Spleen (tissue), 11 donors: ENCODE measurements around the gene ZBTB5. TPM values are rescaled to one million over a fixed set of nuclear protein-coding genes. Genes with fewer than 3 reads are reported as not detected.
"Not testable (repeated sequence)": the region's sequence is repeated elsewhere in the genome, so short reads cannot be mapped to it uniquely, and the experiment has no call there.

Experiments used
- DNase-seq: peaks from one replicate; pipeline ENCODE4 v3.0.0-alpha.2; 2020
- H3K27ac ChIP-seq, 8 donors: fragments of 200-600 bp; sonication (generic) in 7 of 8; 1 replicate in 4 of 8; 2 replicates in 4 of 8; pipeline versions ENCODE4 v1.5.0 to v1.8.0; 2016 to 2021; ENCODE audit warnings: inconsistent platforms in 4 of 8, mild to moderate bottlenecking in 4 of 8, moderate library complexity in 1 of 8
- H3K27me3 ChIP-seq, 7 donors: fragments of 200-600 bp; sonication (generic) in 6 of 7; replicated peaks in 1 of 7; 1 replicate in 4 of 7; 2 replicates in 3 of 7; pipeline versions ENCODE4 v1.5.0 to v1.8.0; 2016 to 2021; ENCODE audit warnings: inconsistent platforms in 3 of 7, mild to moderate bottlenecking in 1 of 7
- H3K36me3 ChIP-seq, 6 donors: fragments of 200-600 bp; sonication (generic) in 5 of 6; 1 replicate in 4 of 6; 2 replicates in 2 of 6; pipeline versions ENCODE4 v1.5.0 to v1.8.0; 2016 to 2021; ENCODE audit warnings: inconsistent platforms in 2 of 6
- H3K4me1 ChIP-seq, 6 donors: fragments of 200-600 bp; sonication (generic) in 5 of 6; 1 replicate in 3 of 6; 2 replicates in 3 of 6; pipeline versions ENCODE4 v1.5.0 to v1.8.0; 2016 to 2021; ENCODE audit warnings: inconsistent platforms in 3 of 6
- H3K4me3 ChIP-seq, 8 donors: fragments of 200-600 bp; sonication (generic) in 7 of 8; 1 replicate in 4 of 8; 2 replicates in 4 of 8; pipeline versions ENCODE4 v1.5.0 to v1.8.0; 2016 to 2021; ENCODE audit warnings: inconsistent platforms in 4 of 8, mild to moderate bottlenecking in 4 of 8, moderate library complexity in 2 of 8
- H3K9me3 ChIP-seq, 8 donors: fragments of 200-600 bp; sonication (generic) in 7 of 8; 1 replicate in 4 of 8; 2 replicates in 4 of 8; pipeline versions ENCODE4 v1.5.0 to v1.8.0; 2016 to 2021; ENCODE audit warnings: inconsistent platforms in 4 of 8
- CTCF ChIP-seq, 11 experiments: fragments of 200-600 bp in 7 of 11; fragments of 450-650 bp in 4 of 11; sonication (generic) in 4 of 11; IDR thresholded peaks in 8 of 11; conservative IDR thresholded peaks in 3 of 11; 1 replicate in 7 of 11; 2 replicates in 4 of 11; pipeline versions ENCODE4 v1.4.0 to v1.8.0; 2016 to 2021; ENCODE audit warnings: antibody characterized with exemption in 11 of 11, inconsistent platforms in 4 of 11, mild to moderate bottlenecking in 1 of 11
- POLR2A ChIP-seq, 3 donors: fragments of 450-650 bp; IDR thresholded peaks; one replicate each; pipeline ENCODE4 v1.5.1; 2017; ENCODE audit warnings: antibody characterized with exemption in 3 of 3, mild to moderate bottlenecking in 1 of 3
- POLR2AphosphoS5 ChIP-seq, 3 donors: sonication (generic); formaldehyde crosslinking; IDR thresholded peaks; one replicate each; pipeline ENCODE4 v1.5.1; 2017; ENCODE audit warnings: antibody characterized with exemption in 3 of 3
- WGBS, 5 donors: extraction: QIAGEN DNeasy Blood & Tissue Kit in 3 of 5; methylation state at CpG; one replicate each; pipeline versions ENCODE4 v1.1.5 to v1.1.7; 2013 to 2018; 5-methylcytosine and 5-hydroxymethylcytosine counted together
- intact Hi-C: fragments of 100-400 bp; cut with DNase I; formaldehyde crosslinking; loops from one replicate; pipeline ENCODE4 v1.15.0; 2023; ENCODE audit warnings: low total_unique reads
- polyA plus RNA-seq, 3 donors: library from polyadenylated mRNA; stranded (reverse); fragments of 200-250 nt; gene quantifications; one replicate each; pipeline ENCODE4 v1.2.1, GENCODE V29; 2013
- total RNA-seq, 7 donors: library from RNA; depleted of rRNA in 3 of 7; stranded (reverse); fragments of >200 nt in 3 of 7; fragmentation: NEBNext Ultra II Directional in 4 of 7; extraction: Animal tissue kit (Norgen Biotek cat#: 25700) in 4 of 7; gene quantifications; one replicate each; pipeline versions ENCODE4 v1.1.0 to v1.2.1, GENCODE V29; 2016 to 2021
- donor health status: healthy with polysubstance abuse.
- donor health status: DM: no; HTN: no; CAD: no; lungs with moderate emphysema.
- donor health status: DM: no; HTN: no; CAD: no.
- donor health status: Bipolar disorder and iron deficiency.
- donor health status: healthy.
- donor health status: DM: no; HTN: no; CAD: no.
- donor health status: DM: yes; HTN: yes; CAD: no.

Gene ZBTB5
- total and polyA plus RNA-seq, 10 donors: 4.7 to 15.1 (median 11.5) TPM

GRCh38 chr9:37430841-37431597, 34.2 kb downstream of the ZBTB5 start:
- WGBS, 5 donors: 82 to 88% (median 84%) methylated on average over 11 to 14 of the region's 14 CpGs
- Histone ChIP-seq H3K9me3 (no peaks in the 10 kb centered on the region), H3K27ac (peak overlapping the region in 2 of 8 donors; percentile 46 to 47), H3K36me3 (peaks cover 0 to 100% (median 57%) of the 10 kb centered on the region in 6 donors), H3K4me3 (no peak overlapping the region), H3K27me3 (no peaks in the 10 kb centered on the region), H3K4me1 (peaks cover 7 to 42% (median 22%) of the 10 kb centered on the region in 6 donors)
- intact Hi-C loops: no loop called here
- TF ChIP-seq CTCF (IDR thresholded peaks at IDR 0.05 in 8 of 11, conservative IDR thresholded peaks at IDR 0.05 in 3 of 11) (no peak), POLR2A (IDR thresholded peaks at IDR 0.05) (no peak), POLR2AphosphoS5 (IDR thresholded peaks at IDR 0.05) (peak in 2 of 3 donors; percentile 5 to 13)
- DNase-seq: no peak

DNA sequence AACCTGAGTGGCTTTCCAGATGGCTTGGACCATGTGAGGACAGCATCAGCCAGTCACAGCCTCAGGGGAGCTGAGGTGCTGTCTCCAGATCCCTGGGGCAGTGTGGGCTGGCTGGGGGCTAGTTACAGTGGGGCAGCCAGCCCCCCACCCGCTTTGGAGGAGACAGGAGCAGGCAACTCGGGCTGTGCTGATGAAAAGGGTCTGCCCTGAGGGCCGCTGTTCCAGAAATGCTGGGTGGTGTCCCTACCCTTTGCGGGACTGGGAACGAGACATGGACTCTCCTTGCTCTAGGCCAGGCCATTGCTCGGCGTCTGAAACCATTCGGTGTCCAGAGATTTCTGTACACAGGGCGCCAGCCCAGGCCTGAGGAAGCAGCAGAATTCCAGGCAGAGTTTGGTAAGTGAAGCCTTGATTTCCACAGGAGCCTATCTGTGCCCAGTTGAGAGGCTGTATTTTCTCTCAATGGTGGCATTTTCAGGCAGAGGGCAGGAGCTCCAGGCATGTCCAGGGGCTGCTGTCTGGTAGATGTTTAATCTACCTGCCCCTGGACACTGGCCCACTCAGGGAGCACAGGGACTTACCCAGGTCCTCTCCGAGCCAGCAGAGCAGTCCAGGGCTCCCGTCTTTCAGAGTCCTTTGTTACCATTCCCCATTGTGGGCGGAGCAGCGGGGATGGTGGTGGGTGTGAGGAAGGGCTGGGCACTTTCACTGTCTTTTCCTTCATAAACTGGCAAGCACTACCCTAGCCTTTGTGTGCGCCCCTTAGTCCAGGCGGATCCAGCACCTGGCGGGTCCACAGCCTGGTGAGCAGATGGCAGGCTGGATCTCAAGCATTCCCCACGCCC, 35.6 kb downstream of the ZBTB5 start:
- peaks cover 0 to 91% (median 45%) of the 10 kb centered on the region in 6 donors for H3K36me3 ChIP-seq
- H3K9me3 ChIP-seq: no peaks in the 10 kb centered on the region
- WGBS, 5 donors: 83 to 96% (median 94%) methylated on average over 11 to 17 of the region's 17 CpGs

DNA sequence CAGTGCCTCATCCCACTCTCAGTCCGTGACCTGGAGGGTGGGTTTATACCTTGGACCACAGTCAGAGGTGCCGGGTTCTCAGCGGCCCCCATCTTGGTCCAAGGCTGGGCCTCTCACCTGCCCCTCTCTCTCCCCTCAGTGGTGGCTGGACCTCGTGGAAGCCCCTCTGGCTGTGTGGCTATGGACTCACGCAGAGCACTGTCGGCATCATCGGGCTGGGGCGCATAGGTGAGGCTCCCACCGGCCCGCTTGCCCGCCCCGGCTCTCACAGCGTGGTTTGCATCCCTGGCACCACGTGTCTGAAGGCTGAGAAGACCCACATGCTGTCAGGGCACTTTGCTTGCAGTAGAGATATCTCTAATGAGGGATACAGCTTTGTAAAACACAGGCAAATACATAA, 36.9 kb downstream of the ZBTB5 start:
- 95 to 97% (median 95%) methylated on average over 13 to 14 of the region's 14 CpGs for WGBS, 5 donors
- H3K27me3 ChIP-seq: no peaks in the 10 kb centered on the region
- TF ChIP-seq POLR2AphosphoS5 (IDR thresholded peaks at IDR 0.05): no peak
- no peak for TF ChIP-seq POLR2A (IDR thresholded peaks at IDR 0.05)
- no peak for TF ChIP-seq CTCF (IDR thresholded peaks at IDR 0.05 in 8 of 11, conservative IDR thresholded peaks at IDR 0.05 in 3 of 11)
- intact Hi-C loops: no loop called here
- H3K27ac ChIP-seq: no peak overlapping the region
- peaks cover 31 to 57% (median 40%) of the 10 kb centered on the region in 6 donors for H3K4me1 ChIP-seq
- no peak for DNase-seq
- peaks cover 0 to 78% (median 41%) of the 10 kb centered on the region in 6 donors for H3K36me3 ChIP-seq
- no peaks in the 10 kb centered on the region for H3K9me3 ChIP-seq
- no peak overlapping the region for H3K4me3 ChIP-seq

More for the DNA sequence above, 35.6 kb downstream of the ZBTB5 start:
- Histone ChIP-seq H3K4me3 (no peak overlapping the region), H3K4me1 (peaks cover 18 to 55% (median 31%) of the 10 kb centered on the region in 6 donors), H3K27ac (no peak overlapping the region), H3K27me3 (no peaks in the 10 kb centered on the region)
- no peak for DNase-seq
- intact Hi-C loops: no loop called here
- TF ChIP-seq POLR2AphosphoS5 (IDR thresholded peaks at IDR 0.05) (peak in 1 of 3 donors; percentile 3), POLR2A (IDR thresholded peaks at IDR 0.05) (no peak), CTCF (IDR thresholded peaks at IDR 0.05 in 8 of 11, conservative IDR thresholded peaks at IDR 0.05 in 3 of 11) (no peak)

GRCh38 chr9:37426846-37427245, 38.4 kb downstream of the ZBTB5 start:
- 83 to 89% (median 85%) methylated on average over 6 of the region's 6 CpGs for WGBS, 5 donors
- TF ChIP-seq CTCF (IDR thresholded peaks at IDR 0.05 in 8 of 11, conservative IDR thresholded peaks at IDR 0.05 in 3 of 11): no peak
- no peak for TF ChIP-seq POLR2AphosphoS5 (IDR thresholded peaks at IDR 0.05)
- no peak for TF ChIP-seq POLR2A (IDR thresholded peaks at IDR 0.05)
- Histone ChIP-seq H3K27me3 (no peaks in the 10 kb centered on the region), H3K9me3 (no peaks in the 10 kb centered on the region), H3K4me1 (peaks cover 28 to 56% (median 35%) of the 10 kb centered on the region in 6 donors), H3K36me3 (peaks cover 0 to 64% (median 41%) of the 10 kb centered on the region in 6 donors), H3K4me3 (no peak overlapping the region), H3K27ac (no peak overlapping the region)
- intact Hi-C loops: no loop called here
- no peak for DNase-seq

GRCh38 chr9:37426431-37426830, 38.8 kb downstream of the ZBTB5 start:
- H3K9me3 ChIP-seq, H3K4me3 ChIP-seq, intact Hi-C loops, H3K27me3 ChIP-seq, H3K27ac ChIP-seq, DNase-seq: not testable (repeated sequence)
- H3K36me3 ChIP-seq: peaks cover 0 to 60% (median 41%) of the 10 kb centered on the region in 6 donors
- peaks cover 29 to 56% (median 36%) of the 10 kb centered on the region in 6 donors for H3K4me1 ChIP-seq
- WGBS, 5 donors: 94 to 97% (median 95%) methylated on average over 15 of the region's 15 CpGs
